Cardiac muscle cell (in vitro differentiated cells and primary cell): ENCODE results near the gene CSAG3. TPM values are rescaled to one million over a fixed set of nuclear protein-coding genes. Genes with fewer than 3 reads are reported as not detected.

Source experiments
- DNase-seq, 2 donors: peaks; one replicate each; pipeline versions ENCODE4 v3.0.0 to v3.0.0-alpha.2; 2010 to 2017; ENCODE audit warnings: low read depth in 1 of 2, low spot score in 1 of 2
- H3K27ac ChIP-seq: fragments of 200-600 bp; sonication (generic); 2 replicates; pipeline ENCODE4 v1.5.1; 2016
- H3K27me3 ChIP-seq: fragments of 200-600 bp; sonication (generic); 2 replicates; pipeline ENCODE4 v1.6.0; 2016; ENCODE audit warnings: control low read depth
- H3K36me3 ChIP-seq: fragments of 200-600 bp; sonication (generic); 2 replicates; pipeline ENCODE4 v1.5.1; 2016; ENCODE audit warnings: control low read depth
- H3K4me1 ChIP-seq: fragments of 200-600 bp; sonication (generic); 2 replicates; pipeline ENCODE4 v1.8.1; 2017; ENCODE audit warnings: low read depth, mild to moderate bottlenecking, mixed run types
- H3K4me3 ChIP-seq: fragments of 200-600 bp; sonication (generic); 2 replicates; pipeline ENCODE4 v1.5.1; 2016; ENCODE audit warnings: mild to moderate bottlenecking
- H3K9me3 ChIP-seq: fragments of 200-600 bp; sonication (generic); 2 replicates; pipeline ENCODE4 v1.5.1; 2017; ENCODE audit warnings: low read depth, mild to moderate bottlenecking, control low read depth
- polyA plus RNA-seq: library from polyadenylated mRNA; unstranded; fragments of >200 nt; fragmentation: Nextera tagmentation; extraction: Ambion mirVana; gene quantifications from 2 replicates; pipeline ENCODE4 v1.2.1, GENCODE V29; 2016
- total RNA-seq: library from RNA; depleted of rRNA; stranded (reverse); fragments of >200 nt; gene quantifications from 2 replicates; pipeline ENCODE4 v1.2.3, GENCODE V29; 2016
- TF ChIP-seq, protein P1 (sequence below): IDR thresholded peaks from 2 replicates; pipeline ENCODE4 v1.5.1; 2012; ENCODE audit warnings: low read depth, mild to moderate bottlenecking, low read length

Gene CSAG3
- total and polyA plus RNA-seq, 2 experiments from 2014 or later = not detected

DNA sequence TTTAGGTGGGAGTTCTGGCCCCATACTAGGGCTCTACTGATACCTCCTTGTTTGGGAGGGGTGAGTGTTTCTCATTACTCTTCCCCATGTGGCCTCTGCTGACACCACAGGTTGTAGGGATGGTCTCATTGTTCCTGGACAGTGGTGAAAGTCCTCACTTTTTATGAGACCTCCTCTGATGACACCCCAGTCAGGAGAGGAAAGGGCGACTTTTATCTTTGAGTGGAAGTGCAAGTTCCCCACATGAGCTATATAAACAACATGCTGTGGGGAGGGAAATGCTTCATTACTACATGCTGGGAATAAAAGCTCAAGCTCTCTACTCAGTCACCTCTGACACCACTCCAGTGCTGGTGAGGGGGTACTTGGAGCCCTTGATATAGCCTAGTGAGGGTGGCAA is 39.9 kb downstream of the CSAG3 start:
- Histone ChIP-seq H3K4me3 (no peak overlapping the region), H3K27me3 (no peaks in the 10 kb centered on the region), H3K4me1 (no peaks in the 10 kb centered on the region), H3K36me3 (no peaks in the 10 kb centered on the region), H3K27ac (no peak overlapping the region), H3K9me3 (no peaks in the 10 kb centered on the region)
- TF ChIP-seq, protein P1, sequence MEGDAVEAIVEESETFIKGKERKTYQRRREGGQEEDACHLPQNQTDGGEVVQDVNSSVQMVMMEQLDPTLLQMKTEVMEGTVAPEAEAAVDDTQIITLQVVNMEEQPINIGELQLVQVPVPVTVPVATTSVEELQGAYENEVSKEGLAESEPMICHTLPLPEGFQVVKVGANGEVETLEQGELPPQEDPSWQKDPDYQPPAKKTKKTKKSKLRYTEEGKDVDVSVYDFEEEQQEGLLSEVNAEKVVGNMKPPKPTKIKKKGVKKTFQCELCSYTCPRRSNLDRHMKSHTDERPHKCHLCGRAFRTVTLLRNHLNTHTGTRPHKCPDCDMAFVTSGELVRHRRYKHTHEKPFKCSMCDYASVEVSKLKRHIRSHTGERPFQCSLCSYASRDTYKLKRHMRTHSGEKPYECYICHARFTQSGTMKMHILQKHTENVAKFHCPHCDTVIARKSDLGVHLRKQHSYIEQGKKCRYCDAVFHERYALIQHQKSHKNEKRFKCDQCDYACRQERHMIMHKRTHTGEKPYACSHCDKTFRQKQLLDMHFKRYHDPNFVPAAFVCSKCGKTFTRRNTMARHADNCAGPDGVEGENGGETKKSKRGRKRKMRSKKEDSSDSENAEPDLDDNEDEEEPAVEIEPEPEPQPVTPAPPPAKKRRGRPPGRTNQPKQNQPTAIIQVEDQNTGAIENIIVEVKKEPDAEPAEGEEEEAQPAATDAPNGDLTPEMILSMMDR = no peak
- no peak for DNase-seq

DNA sequence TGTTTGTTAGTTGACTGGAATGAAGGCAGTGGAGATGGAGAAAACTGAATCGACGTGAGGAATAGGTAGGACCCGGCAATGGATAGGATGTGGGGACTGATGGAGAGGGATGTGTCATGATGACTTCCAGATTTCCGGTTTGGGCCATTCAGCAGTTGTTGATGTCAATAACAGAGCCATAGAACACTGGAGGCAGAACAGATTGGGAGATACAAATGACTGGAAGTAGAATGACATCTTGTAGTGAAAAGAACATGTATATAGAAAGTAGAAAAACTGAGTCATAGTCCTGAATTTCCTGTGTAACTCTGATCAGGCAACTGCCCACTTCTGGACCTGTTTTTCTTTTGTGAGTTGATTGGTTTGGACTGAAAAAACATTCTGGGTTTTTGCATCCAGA is 47.0 kb downstream of the CSAG3 start:
- no peak for DNase-seq
- H3K27ac ChIP-seq = no peak overlapping the region
- H3K9me3 ChIP-seq = no peaks in the 10 kb centered on the region
- TF ChIP-seq, protein P1 = no peak
- no peak overlapping the region for H3K4me3 ChIP-seq
- no peaks in the 10 kb centered on the region for H3K4me1 ChIP-seq
- no peaks in the 10 kb centered on the region for H3K36me3 ChIP-seq
- H3K27me3 ChIP-seq = no peaks in the 10 kb centered on the region

Other genes with a start within 250 kb of the CSAG3 start
- 0.03 TPM in 1 of 2 replicates, not detected in the other for gene GABRQ, start 121.3 kb upstream of the CSAG3 start, total RNA-seq
- gene GABRQ, start 121.3 kb upstream of the CSAG3 start, polyA plus RNA-seq = not detected in 2 replicates
- gene MAGEA3, start 60.4 kb upstream of the CSAG3 start, total RNA-seq = not detected in 2 replicates
- gene MAGEA3, start 60.4 kb upstream of the CSAG3 start, polyA plus RNA-seq = not detected in 2 replicates
- not detected in 2 replicates for gene CSAG2, start 49.9 kb upstream of the CSAG3 start, total RNA-seq
- gene CSAG2, start 49.9 kb upstream of the CSAG3 start, polyA plus RNA-seq = not detected in 2 replicates
- gene MAGEA2B, start 44.6 kb upstream of the CSAG3 start, total RNA-seq = not detected in 2 replicates
- gene MAGEA2B, start 44.6 kb upstream of the CSAG3 start, polyA plus RNA-seq = 0.29 TPM in 1 of 2 replicates, not detected in the other
- not detected in 2 replicates for gene CSAG1, start 25.5 kb upstream of the CSAG3 start, total RNA-seq
- not detected in 2 replicates for gene CSAG1, start 25.5 kb upstream of the CSAG3 start, polyA plus RNA-seq
- not detected in 2 replicates for gene MAGEA12, start 25.5 kb upstream of the CSAG3 start, total RNA-seq
- not detected in 2 replicates for gene MAGEA12, start 25.5 kb upstream of the CSAG3 start, polyA plus RNA-seq
- 0.14 TPM in 1 of 2 replicates, not detected in the other for gene MAGEA2, start 5.4 kb upstream of the CSAG3 start, total RNA-seq
- 0.82 TPM in 1 of 2 replicates, not detected in the other for gene MAGEA2, start 5.4 kb upstream of the CSAG3 start, polyA plus RNA-seq
- not detected in 2 replicates for gene MAGEA6, start 10.5 kb downstream of the CSAG3 start, total RNA-seq
- gene MAGEA6, start 10.5 kb downstream of the CSAG3 start, polyA plus RNA-seq = not detected in 2 replicates
- gene CETN2, start 71.5 kb downstream of the CSAG3 start, total RNA-seq = 53.8 and 62.5 TPM in 2 replicates
- 81.8 and 88.6 TPM in 2 replicates for gene CETN2, start 71.5 kb downstream of the CSAG3 start, polyA plus RNA-seq
- gene NSDHL, start 71.8 kb downstream of the CSAG3 start, total RNA-seq = 14.6 and 33.7 TPM in 2 replicates
- gene NSDHL, start 71.8 kb downstream of the CSAG3 start, polyA plus RNA-seq = 40.6 and 69.6 TPM in 2 replicates
- gene ZNF185, start 138.8 kb downstream of the CSAG3 start, total RNA-seq = 10.3 and 11.7 TPM in 2 replicates
- 9.2 and 10.8 TPM in 2 replicates for gene ZNF185, start 138.8 kb downstream of the CSAG3 start, polyA plus RNA-seq
- not detected in 2 replicates for gene PNMA5, start 234.9 kb downstream of the CSAG3 start, total RNA-seq
- gene PNMA5, start 234.9 kb downstream of the CSAG3 start, polyA plus RNA-seq = not detected in 2 replicates